DMS 273 (cell line): ENCODE measurements around the gene PCSK4.
"Not testable (repeated sequence)": the region's sequence is repeated elsewhere in the genome, so short reads cannot be mapped to it uniquely, and the experiment has no call there.

Experiments
- DNase-seq: peaks from one replicate; lab custom pipeline; 2025; ENCODE audit not compliant: unreplicated experiment; lab: John Stamatoyannopoulos, UW

PCSK4 gene

DNA sequence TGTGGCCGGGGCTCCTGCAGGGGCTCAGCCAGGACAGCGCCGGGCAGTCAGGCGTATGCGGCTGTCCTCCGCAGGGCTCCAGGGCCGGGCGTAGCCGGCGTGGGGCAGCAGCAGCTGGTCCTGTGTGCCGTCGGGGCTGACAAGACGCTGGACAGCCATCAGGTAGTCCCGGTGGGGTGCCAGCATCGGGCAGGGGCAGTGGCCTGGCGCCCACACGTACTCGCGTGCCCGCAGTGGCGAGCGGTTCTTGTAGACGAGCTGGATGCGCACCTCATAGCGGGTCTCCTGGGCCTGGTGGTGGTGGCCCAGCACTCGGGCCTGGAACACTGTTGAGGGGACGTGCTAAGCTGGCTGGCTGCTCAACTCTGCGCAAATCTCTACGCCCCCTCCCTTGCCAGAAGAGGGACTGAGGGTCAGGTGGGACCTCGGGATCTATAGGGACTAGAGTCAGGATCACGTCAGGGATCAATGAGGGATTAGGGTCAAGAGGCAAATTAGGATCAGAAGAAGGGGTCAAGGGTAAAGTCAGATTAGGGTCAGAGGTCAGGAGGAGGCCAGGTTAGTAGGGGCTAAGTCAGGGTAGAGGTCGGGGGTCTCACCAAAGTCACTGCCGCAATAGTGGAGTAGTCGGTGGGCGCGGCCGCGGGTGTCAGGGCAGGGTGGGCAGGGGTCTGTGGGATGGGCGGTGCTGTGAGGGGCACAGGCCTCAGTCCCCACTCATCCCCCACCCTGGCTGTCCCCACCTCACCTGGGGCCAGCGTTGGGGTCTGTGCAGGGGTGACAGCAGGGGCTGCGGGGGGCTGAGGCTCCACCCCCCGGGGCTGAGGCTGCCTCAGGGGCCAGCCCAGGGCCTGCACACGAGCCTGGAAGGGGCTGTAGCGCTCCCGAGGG, 16.1 kb upstream of the PCSK4 start:
- DNase-seq: no peak

DNA sequence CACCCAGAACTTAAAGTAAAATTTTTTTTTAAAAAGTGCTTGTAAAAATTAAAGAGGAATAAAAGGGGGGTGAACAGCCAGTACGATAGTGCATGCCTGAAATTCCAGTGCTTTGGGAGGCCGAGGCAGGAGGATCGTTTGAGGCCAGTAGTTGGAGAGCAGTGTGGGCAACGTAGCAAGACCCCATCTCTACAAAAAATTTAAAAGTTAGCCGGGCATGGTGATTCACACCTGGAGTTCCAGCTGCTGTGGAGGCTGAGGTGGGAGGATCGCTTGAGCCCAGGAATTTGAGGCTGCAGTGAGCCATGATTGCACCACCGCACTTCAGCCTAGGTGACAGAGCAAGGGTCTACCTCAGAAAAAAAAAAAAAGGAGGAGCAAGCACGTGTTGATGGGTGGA, 14.9 kb upstream of the PCSK4 start:
- DNase-seq: no peak

DNA sequence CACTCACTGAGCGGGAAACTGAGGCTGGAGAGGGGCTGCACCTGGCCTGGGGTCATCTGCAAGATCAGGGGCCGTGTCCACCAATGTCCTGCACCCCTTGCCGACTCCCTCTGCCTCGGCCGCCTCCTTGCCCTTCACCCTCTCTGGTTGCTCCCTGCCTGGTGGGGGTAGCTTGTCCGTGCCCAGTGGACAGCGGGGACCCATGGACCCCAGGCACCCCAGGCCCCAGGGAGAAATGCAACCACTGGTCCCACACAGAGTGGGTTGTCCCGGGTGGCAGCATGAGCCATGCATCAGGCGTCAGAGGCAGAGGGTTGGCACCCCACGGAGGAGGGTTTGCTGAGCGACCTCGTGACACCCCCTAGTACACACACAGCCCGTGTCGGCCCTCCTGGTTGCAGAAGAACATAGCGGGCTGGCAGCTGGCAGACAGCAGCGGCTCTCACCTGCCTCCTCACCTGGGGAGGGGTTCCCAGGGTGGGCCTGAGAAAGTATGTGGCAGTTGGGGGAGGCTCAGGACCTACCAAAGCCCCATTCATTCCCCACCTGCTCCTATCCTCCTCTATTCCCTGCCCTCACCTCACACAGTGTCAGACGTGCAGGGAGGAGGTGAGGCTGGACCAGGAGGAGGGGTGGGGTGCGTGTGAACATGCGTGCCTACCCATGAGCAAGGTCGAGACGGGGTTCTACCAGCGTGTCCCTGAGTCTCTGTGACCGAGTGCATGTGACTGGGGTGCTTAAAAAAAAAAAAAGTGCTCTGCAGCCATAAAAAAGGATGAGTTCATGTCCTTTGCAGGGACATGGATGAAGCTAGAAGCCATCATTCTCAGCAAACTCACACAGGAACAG, 14.0 kb upstream of the PCSK4 start:
- no peak for DNase-seq

DNA sequence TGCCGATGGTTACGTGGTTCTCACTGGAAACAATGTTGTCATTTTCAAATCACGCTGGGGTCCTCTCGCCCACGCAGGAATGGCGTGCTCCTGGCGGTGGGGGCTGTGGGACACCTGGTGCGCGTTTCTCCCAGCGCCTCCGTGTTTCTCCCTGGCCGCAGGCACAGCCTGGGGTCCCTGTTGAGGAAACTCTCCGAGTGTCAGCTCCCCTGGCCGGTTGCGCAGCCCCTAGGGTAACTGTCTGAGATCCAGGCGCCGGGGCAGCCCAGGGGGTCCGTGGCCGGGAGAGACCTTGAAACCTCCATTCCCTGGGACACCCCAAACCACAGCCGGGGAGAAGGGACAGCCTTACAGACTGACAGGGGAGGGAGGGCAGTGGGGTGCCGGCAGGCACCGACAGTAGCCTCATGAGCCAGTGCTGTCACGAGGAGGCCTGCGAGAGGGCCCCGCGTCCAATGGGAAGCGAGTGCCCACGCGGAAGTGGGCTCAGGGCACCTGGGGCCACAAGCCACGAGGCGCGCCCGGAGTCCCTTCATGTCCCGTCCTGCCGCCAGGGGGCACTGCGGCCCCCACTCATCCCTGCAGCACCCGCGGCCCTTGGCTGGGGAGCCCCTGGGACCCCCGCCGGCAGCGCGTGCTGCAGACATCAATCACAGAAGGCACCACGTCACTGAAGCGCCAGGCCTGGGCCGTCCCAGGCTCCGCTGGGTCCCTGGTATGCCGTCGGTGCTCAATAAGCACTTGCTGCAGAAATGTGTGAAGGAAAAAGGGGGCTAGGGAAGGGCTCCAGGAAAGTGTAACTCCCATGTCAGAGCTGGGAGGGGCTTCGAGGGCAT, 13.2 kb upstream of the PCSK4 start:
- DNase-seq: peak; percentile 79

DNA sequence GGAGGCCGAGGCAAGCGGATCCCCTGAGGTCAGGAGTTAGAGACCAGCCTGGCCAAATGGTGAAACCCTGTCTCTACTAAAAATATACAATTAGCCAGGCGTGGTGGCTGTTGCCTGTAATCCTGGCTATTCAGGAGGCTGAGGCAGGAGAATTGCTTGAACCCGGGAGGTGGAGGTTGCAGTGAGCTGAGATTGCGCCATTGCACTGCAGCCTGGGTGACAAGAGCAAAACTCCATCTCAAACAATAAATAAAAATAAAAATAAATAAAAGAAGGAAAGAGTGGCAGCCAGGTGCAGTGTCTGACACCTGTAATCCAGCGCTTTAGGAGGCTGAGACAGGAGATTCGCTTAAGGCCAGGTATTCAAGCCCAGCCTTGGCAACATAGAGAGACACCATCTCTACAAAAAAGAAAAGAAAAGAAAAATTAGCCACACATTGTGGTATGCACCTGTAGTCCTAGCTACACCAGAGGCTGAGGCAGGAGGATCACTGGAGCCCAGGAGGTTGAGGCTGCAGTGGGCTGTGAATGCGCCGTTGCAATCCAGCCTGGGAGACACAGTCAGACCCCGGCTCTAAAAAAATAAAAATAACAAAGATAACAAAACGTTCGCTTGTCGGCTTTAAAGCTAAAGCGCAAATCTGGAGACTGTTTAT, 12.4 kb upstream of the PCSK4 start:
- no peak for DNase-seq

DNA sequence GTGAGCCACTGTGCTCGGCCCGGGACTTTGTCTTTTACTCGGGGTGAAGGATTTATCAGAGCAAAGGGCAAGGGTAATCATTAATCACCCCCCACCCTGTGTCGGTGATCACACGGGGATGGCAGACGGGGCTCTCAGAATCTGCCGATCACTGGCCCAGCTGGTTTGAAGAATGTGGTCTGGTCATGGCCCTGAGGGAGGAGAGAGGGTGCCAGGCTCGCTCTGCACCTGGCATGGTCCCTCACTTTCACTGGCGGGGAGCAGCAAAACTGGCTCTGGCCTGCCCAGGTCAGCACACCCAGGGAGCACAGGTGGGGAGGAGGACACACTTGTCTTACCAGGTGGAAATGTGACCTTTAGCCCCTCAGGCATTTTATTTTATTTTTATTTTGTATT, 11.0 kb upstream of the PCSK4 start:
- DNase-seq: no peak

DNA sequence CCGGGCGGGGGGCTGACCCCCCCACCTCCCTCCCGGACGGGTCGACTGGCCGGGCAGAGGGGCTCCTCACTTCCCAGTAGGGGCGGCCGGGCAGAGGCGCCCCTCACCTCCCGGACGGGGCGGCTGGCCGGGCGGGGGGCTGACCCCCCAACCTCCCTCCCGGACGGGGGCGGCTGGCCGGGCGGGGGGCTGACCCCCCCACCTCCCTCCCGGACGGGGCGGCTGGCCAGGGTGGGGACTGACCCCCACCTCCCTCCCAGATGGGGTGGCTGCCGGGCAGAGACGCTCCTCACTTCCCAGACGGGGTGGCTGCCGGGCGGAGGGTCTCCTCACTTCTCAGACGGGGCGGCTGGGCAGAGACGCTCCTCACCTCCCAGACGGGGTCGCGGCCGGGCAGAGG, 9.1 kb upstream of the PCSK4 start:
- not testable (repeated sequence) for DNase-seq

DNA sequence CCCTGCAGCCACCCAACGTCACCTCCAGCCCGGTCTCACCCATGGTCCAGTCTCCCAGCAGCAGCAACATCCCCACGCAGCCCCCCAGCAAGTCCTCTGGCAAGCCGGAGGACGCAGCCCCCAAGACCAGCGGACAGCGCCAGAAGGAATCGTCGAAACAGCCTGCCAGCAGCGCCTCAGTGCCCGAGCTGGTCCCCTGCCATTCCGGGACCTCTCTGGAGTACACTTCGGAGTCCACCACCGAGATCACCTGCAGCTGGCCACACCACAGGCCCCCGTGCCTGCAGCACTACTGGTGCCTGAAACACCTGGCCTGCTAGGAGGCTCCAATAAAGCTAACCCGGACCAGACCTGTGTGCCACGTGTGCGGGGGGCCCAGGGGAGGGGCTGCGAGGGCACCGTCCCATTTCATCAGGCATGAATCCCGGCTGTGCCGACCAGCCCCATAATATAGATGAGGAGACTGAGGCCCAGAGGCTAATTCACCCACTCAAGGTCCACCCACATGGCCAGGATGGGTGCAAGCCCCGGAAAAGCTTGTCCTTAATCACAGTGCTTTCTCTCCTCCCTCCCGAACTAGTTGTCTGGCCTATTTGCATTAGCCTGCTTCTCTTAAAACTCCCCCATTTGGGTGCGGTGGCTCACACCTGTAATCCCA, 7.6 kb upstream of the PCSK4 start:
- DNase-seq: no peak

DNA sequence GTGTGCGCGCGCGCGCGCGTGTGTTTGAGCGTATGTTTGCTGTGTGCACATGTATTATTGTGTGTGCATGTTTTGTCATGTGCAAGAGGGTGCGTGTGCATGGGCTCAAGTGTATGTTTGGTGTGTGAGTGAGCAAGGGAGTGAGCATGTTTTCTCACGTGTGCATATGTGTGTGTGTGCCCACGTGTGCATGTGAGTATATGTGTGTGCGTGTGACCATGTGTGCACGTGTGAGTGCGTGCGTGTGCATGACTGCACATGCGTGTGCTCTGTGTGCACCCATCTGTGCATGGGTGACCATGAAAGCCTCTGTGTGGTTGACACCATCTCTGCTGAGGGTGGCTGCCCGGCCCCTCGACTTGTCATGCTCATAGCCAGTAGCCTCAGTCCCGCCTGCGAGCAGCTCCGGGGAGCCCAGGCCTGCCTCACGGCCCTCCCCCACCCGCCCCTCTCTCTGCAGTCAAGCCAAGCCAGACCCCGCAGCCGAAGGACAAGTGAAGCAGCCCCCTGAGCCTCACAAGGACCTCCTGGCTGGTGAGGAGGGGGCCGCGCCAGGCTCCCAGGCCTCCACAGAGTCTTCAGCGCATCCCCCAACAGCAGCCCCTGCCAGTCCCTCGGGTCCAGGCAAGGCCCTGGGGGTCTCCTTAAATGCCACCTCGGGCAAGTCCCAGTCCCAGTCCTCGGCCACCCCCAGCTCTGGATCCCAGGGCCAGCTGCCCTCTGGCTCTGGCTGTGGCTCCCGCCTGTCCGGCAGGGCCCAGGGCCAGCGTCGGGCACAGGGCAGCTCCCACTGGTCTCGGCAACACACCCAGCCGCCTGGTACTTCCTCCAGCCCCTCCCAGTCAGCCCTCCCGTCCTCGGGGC, 6.8 kb upstream of the PCSK4 start:
- no peak for DNase-seq

DNA sequence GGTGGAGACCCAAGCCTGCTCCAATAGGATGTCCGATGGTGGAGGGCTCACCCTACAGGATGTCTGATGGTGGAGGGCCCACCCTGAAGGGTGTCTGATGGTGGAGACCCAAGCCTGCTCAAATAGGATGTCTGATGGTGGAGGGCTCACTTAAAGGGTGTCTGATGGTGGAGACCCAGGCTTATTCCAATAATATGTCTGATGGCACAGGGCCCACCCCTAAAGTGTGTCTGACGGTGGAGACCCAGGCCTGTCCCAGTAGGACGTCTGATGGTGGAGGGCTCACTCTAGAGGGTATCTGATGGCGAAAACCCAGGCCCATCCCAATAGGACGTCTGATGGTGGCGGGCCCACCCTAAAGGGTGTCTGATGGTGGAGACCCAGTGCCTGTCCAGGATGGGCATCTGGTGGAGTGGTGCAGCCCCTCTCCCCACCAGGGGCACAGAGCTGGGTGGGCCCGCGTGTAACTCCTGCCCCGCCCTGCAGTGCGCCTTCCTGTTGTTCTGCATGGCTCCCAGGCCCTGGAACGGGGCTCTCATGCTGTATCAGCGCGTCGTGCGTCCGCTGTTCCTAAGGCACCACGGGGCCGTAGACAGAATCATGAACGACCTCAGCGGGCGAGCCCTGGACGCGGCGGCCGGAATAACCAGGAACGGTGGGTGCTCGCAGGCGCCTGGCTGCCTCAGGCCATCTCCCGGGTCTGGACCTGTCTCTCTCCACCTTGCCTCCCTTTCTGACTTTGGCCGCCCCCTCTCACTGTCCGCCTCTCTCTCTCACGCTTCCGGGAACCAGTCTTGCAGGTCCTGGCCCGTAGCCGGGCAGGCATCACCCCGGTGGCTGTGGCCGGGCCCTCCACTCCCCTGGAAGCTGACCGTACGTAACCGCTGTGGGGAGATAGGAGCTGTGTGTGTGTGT, 5.9 kb upstream of the PCSK4 start:
- no peak for DNase-seq

DNA sequence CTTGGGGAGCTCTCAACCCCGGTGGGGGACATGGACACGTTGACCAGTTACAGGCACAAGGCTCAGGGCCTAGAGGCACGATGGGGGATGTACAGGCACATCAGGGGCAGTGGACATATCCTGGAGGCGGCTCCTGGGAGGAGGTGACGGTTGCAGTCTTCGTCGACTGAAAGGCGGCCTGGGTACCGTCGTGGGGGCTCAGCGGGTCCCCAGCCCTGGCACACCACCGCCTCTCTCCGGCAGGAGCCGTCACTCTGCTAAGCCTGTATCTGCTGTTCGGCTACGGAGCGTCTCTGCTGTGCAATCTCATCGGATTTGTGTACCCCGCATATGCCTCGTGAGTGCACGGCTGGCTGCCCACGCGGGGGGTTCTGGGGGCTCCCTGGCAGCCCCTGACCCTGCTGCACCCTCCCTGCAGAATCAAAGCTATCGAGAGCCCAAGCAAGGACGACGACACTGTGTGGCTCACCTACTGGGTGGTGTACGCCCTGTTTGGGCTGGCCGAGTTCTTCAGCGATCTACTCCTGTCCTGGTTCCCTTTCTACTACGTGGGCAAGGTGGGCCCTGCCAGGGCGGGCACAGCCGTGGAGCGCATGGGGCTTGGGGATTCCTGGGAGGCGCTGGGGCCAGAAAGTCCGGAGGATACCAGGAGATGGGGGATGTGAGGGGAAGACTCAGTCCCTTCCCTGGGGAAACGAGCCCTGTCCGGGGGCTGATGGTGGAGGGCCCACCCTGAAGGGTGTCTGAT, 5.1 kb upstream of the PCSK4 start:
- DNase-seq: no peak

DNA sequence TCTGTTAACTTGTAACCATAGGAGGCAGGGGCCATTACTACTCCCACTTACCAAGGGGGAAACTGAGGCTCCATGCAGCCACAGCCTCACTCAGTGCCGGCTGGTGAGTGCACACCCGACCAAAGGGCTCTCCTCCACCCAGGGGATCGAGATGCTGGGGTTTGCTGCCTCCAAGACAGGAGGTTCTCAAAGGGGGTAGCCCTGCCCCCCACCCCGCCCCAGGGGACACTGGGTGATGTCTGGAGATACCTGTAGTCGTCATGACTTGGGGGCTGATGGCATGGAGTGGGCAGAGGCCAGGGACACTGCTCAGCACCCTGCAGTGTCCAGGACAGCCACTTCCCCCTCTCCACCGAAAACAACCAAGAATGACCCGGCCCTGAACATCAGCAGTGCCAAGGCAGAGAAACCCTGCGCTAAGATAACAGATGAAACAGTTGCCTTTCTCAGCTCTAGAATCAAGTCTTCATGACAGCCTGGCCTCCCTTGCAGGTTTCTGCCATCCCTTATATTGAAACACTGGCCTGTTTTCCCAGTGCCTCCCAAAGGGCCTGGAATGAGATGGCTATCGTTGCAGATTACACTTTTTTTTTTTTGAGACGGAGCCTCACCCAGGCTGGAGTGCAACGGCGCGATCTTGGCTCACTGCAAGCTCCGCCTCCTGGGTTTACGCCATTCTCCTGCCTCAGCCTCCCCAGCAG, 4.1 kb upstream of the PCSK4 start:
- peak; percentile 37 for DNase-seq

DNA sequence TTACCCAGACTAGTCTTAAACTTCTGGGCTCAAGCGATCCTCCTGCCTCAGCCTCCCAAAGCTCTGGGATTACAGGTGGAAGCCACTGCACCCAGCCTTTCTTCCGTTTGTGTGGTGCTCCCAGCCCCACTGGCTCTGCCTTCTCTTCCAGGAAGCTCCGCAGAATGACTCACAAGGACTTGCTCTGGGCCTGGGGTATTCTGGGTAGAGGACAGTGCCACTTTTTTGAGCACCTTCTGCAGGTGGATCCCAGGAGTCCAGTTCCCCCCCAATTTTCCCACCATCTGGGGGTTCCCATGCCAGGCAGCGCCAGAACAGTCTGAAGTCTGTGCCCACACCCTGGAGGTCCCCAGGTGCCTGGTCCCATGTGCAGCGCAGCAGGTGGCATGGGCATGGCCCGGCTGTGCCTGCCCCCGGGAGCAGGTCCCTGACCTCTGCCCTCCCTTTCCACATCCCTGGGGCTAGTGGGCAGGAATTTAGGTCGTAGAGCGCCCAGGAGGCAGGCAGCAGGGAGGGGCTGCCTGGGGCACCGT, 2.4 kb upstream of the PCSK4 start:
- DNase-seq: no peak

DNA sequence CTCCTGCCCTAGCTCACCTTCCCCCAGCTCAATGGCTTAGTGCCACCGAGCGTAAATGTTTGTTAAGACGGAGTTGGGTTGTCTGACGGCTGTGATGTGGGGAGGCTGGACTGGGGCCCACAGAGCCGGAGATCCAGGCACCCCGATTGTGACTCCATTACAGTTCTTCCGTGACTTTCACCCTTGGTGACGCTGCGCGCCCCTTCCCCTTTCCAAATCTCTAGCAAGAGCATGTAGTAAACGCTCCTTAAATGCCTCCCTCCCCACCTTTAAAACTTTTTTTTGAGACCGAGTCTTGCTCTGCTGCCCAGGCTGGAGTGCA, 1.7 kb upstream of the PCSK4 start:
- DNase-seq: no peak

DNA sequence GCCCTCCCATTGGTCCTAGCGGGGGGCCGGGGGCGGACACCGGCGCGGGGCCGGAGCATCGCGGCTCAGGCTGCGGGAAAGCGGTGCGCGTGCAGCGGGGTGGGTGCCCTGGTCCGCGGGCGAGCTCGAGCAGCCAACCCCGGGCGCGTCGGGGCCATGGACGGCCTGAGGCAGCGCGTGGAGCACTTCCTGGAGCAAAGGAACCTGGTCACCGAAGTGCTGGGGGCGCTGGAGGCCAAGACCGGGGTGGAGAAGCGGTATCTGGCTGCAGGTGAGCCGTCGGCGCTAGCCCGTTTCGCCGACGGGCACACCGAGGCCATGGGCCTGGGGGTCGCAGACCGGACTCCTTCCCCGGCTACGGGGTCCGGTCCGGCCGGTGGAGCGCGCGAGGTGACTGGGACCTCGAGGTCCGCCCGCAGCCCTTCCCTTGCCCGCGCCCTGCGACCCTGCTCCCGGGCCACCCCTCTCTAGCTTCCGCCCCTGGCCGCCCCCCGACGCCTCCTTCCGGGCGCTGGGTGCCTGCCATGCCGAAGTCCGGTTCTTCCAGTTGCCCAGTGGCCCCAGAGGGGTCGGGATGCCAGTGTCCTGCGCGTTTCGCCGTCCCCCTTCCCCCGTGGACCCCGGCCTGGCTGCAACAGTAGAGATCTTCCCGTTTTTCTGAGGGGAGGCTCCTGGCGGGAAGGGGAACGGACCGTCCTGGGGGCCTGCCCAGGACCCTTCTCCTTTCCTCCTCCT, 1.1 kb upstream of the PCSK4 start, which contains the start of gene REEP6:
Gene REEP6, plus strand, starts transcription at position 68 of the 735 bp plus-strand sequence. Its CDS starts 89 bp downstream, at position 157.
- DNase-seq: no peak
